DND-41 (cell line): Measurements from ENCODE around the gene IQGAP2.

Experiments used
- ATAC-seq: fragments of 200-7000 bp; cut with Tn5 transposase; 3 replicates; pipeline ENCODE4 v1.9.1; 2021; ENCODE audit warnings: low read depth; ENCODE audit not compliant: insufficient read depth
- DNase-seq: peaks from one replicate; pipeline ENCODE4 v3.0.0-alpha.2; 2020
- H2AFZ ChIP-seq: 2 replicates; pipeline ENCODE4 v1.6.0; 2012; ENCODE audit warnings: low read depth, low read length
- H3K27ac ChIP-seq: 2 replicates; pipeline ENCODE4 v1.5.1; 2012; ENCODE audit warnings: low read length, inconsistent platforms
- H3K27me3 ChIP-seq: fragments of 200-600 bp; sonication (generic); 2 replicates; pipeline ENCODE4 v1.6.0; 2012; ENCODE audit warnings: low read length, mild to moderate bottlenecking, inconsistent platforms; ENCODE audit not compliant: insufficient read depth, poor library complexity
- H3K36me3 ChIP-seq: 2 replicates; pipeline ENCODE4 v1.5.1; 2012; ENCODE audit warnings: low read length, inconsistent platforms; ENCODE audit not compliant: insufficient read depth
- H3K4me1 ChIP-seq: 2 replicates; pipeline ENCODE4 v1.5.1; 2012; ENCODE audit warnings: mild to moderate bottlenecking, low read length; ENCODE audit not compliant: insufficient read depth
- H3K4me2 ChIP-seq: 2 replicates; pipeline ENCODE4 v1.6.0; 2012; ENCODE audit warnings: mild to moderate bottlenecking, moderate library complexity, low read length, inconsistent platforms; ENCODE audit not compliant: insufficient read depth
- H3K4me3 ChIP-seq, 2 experiments: fragments of 200-600 bp in 1 of 2; shearing (Covaris generic) in 1 of 2; 2 replicates each; pipeline ENCODE4 v1.5.1; 2012 to 2016; ENCODE audit warnings: inconsistent platforms in 2 of 2, low read length in 2 of 2, mild to moderate bottlenecking in 2 of 2, low read depth in 1 of 2, moderate library complexity in 1 of 2
- H3K79me2 ChIP-seq: 2 replicates; pipeline ENCODE4 v1.6.0; 2012; ENCODE audit warnings: low read length, inconsistent platforms; ENCODE audit not compliant: insufficient read depth
- H3K9ac ChIP-seq: 2 replicates; pipeline ENCODE4 v1.6.0; 2012; ENCODE audit warnings: low read depth, mild to moderate bottlenecking, inconsistent platforms, low read length, moderate library complexity
- H3K9me3 ChIP-seq: 2 replicates; pipeline ENCODE4 v1.5.1; 2012; ENCODE audit warnings: low read length, moderate library complexity, mild to moderate bottlenecking, inconsistent platforms; ENCODE audit not compliant: insufficient read depth, severe bottlenecking
- H4K20me1 ChIP-seq: 2 replicates; pipeline ENCODE4 v1.6.0; 2012; ENCODE audit warnings: low read length; ENCODE audit not compliant: insufficient read depth
- EZH2 ChIP-seq: IDR thresholded peaks from 3 replicates; pipeline ENCODE4 v1.6.1; 2012; ENCODE audit warnings: borderline replicate concordance, low read depth, mild to moderate bottlenecking, moderate library complexity, low read length, inconsistent platforms; ENCODE audit not compliant: severe bottlenecking
- TF ChIP-seq, protein P1 (sequence below): IDR thresholded peaks from 2 replicates; pipeline ENCODE4 v1.5.1; 2012; ENCODE audit warnings: borderline replicate concordance, low read length, moderate library complexity, mild to moderate bottlenecking; ENCODE audit not compliant: poor library complexity, severe bottlenecking; ENCODE audit errors: extremely low read depth

Gene IQGAP2

DNA sequence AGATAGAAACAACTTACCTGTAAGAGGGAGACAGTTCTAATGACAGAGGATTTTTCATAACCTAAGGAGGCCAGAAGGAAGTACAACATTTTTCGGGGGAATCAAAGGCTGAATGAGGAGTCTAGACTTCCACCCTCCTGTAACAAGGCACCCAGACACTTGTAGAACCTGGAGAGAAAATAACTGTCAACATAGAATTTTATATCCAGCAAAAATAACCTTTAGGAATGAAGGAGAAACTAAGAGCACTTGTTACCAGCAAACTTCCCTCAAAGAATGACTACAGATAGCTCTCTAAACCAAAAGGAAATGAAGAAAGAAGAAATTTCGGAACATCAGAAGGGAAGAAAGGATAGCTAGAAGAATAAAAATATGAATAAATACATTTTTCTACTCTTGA, 246.1 kb downstream of the IQGAP2 start:
- no peaks in the 10 kb centered on the region for H3K27me3 ChIP-seq
- TF ChIP-seq, protein P1, sequence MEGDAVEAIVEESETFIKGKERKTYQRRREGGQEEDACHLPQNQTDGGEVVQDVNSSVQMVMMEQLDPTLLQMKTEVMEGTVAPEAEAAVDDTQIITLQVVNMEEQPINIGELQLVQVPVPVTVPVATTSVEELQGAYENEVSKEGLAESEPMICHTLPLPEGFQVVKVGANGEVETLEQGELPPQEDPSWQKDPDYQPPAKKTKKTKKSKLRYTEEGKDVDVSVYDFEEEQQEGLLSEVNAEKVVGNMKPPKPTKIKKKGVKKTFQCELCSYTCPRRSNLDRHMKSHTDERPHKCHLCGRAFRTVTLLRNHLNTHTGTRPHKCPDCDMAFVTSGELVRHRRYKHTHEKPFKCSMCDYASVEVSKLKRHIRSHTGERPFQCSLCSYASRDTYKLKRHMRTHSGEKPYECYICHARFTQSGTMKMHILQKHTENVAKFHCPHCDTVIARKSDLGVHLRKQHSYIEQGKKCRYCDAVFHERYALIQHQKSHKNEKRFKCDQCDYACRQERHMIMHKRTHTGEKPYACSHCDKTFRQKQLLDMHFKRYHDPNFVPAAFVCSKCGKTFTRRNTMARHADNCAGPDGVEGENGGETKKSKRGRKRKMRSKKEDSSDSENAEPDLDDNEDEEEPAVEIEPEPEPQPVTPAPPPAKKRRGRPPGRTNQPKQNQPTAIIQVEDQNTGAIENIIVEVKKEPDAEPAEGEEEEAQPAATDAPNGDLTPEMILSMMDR: no peak
- no peak for TF ChIP-seq EZH2
- no peaks in the 10 kb centered on the region for H3K79me2 ChIP-seq
- no peaks in the 10 kb centered on the region for H3K36me3 ChIP-seq
- peaks cover 7% of the 10 kb centered on the region for H3K9me3 ChIP-seq
- no peak overlapping the region for H3K27ac ChIP-seq
- H4K20me1 ChIP-seq: no peaks in the 10 kb centered on the region
- ATAC-seq (no peak), DNase-seq (no peak)
- no peak overlapping the region for H2AFZ ChIP-seq
- H3K4me3 ChIP-seq: no peak overlapping the region
- no peak overlapping the region for H3K9ac ChIP-seq
- no peaks in the 10 kb centered on the region for H3K4me1 ChIP-seq
- no peak overlapping the region for H3K4me2 ChIP-seq

DNA sequence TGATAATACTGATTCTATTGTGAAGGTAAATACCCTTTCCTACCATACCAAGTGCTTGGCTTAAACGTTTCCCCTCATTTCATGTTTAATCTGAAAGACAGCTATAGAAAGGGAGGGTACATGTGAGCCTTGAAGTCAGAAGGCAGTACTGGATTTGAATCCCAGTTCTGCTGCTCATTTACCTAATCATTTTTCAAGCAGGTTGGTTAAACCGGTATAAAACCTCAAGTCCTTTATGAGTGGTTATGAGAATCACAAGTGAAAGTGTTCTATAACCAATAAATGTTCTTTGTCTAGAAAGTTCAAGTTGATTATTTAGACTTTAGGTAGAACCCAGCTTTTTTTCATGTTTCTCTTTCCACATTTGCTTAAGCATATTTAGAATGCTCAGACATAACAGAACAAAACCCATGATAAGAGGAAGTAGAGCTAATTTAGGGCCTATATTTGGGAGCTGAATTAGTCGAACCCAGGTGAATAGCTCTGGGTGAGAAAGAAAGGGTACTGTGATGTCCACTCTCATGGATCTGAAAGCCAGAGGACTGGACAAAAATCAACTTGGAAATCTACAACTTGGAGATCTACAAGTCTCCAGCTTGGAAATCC, 249.8 kb downstream of the IQGAP2 start:
- Histone ChIP-seq H3K9me3 (peaks cover 7% of the 10 kb centered on the region), H3K9ac (no peak overlapping the region), H3K4me1 (no peaks in the 10 kb centered on the region), H2AFZ (no peak overlapping the region), H3K36me3 (no peaks in the 10 kb centered on the region), H3K79me2 (no peaks in the 10 kb centered on the region), H3K27ac (no peak overlapping the region), H3K27me3 (no peaks in the 10 kb centered on the region), H3K4me3 (no peak overlapping the region), H3K4me2 (no peak overlapping the region), H4K20me1 (no peaks in the 10 kb centered on the region)
- DNase-seq (no peak), ATAC-seq (no peak)
- TF ChIP-seq, protein P1: no peak
- no peak for TF ChIP-seq EZH2

DNA sequence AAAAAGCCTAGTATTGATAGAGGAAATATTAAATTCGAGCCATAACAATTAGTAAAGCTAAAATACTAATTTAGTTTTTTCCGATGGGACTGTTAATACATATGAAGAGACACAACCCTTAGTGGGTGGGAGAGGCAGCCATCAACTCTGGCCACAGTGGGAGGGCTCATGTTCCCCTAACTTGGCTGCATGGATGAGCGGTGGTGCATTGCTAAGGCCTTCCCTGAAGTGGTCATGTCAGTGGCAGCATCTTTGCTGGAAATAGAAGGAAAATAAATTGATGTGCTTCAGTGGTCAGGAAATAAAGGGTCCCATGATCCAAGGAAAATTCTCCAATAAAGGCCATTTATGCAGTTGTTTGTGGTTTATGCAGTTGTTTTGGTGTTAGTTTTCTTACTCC, 254.0 kb downstream of the IQGAP2 start:
- Histone ChIP-seq H3K4me2 (no peak overlapping the region), H3K27me3 (no peaks in the 10 kb centered on the region), H2AFZ (no peak overlapping the region), H3K27ac (no peak overlapping the region), H3K4me1 (no peaks in the 10 kb centered on the region), H4K20me1 (no peaks in the 10 kb centered on the region), H3K9ac (no peak overlapping the region), H3K4me3 (no peak overlapping the region), H3K79me2 (no peaks in the 10 kb centered on the region), H3K9me3 (no peaks in the 10 kb centered on the region), H3K36me3 (no peaks in the 10 kb centered on the region)
- TF ChIP-seq, protein P1: no peak
- no peak for ATAC-seq
- no peak for DNase-seq
